Posterior vena cava (tissue), 2 donors: ENCODE results near the gene DLGAP1. TPM values are rescaled to one million over a fixed set of nuclear protein-coding genes. Genes with fewer than 3 reads are reported as not detected.
"Not testable (repeated sequence)": the region's sequence is repeated elsewhere in the genome, so short reads cannot be mapped to it uniquely, and the experiment has no call there.

Source experiments
- DNase-seq: peaks from one replicate; pipeline ENCODE4 v3.0.0-alpha.2; 2020; ENCODE audit warnings: low spot score
- intact Hi-C, 2 donors: fragments of 100-400 bp; cut with DNase I; formaldehyde crosslinking; loops; one replicate each; pipeline versions ENCODE4 v1.14.1 to v1.14.2; 2022 to 2023
- total RNA-seq, 2 donors: library from RNA; stranded (reverse); fragmentation: NEBNext Ultra II Directional; extraction: Animal tissue kit (Norgen Biotek cat#: 25700); gene quantifications; one replicate each; pipeline ENCODE4 v1.2.1, GENCODE V29; 2021
- donor health status: DM: yes; HTN: yes; CAD: no.
- donor health status: DM: yes; HTN: yes; CAD: no.

The DLGAP1 gene
- total RNA-seq, 2 donors from 2014 or later: 0.05 to 0.32 TPM

- intact Hi-C loops: no loop called here
- no peak for DNase-seq
Observed at GRCh38 chr18:3706279-3707097, 748.6 kb downstream of the DLGAP1 start.

DNA sequence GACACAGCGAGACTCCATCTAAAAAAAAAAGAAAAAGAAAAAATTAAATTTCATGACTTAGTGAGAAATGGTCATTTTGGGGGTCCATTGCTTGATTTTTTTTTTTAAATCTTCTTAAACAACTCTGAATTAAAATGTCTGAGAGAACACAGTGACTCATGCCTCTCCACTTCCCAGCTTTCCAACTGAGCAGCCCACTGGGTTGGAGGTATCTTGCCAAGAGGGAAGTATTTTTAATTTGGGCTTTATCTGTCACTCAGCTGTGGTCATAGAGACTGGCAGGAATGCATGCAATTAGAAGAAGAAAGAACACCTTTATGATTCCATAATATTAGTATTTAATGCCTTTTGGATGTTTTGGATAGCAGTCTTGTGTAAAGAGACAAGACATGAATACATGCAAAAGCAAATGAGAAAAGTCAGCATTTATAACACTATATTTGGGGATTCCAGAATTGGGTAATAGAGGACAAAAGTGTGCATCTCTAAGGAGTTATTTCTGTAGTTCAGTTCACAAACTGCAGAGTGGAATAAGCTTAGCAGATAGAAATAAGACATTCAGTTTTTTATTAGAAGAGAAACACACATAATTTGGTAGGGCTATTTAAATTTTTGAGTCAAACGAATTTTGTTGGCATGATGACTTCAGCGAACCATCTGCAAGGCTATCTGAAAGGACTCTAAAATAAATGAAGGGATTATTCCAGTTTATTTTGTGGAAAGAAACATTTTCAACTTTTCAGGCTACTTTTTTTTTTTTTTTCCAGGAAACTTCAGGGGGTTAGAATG lies 750.4 kb downstream of the DLGAP1 start:
- no peak for DNase-seq
- intact Hi-C loops: no loop called here

DNA sequence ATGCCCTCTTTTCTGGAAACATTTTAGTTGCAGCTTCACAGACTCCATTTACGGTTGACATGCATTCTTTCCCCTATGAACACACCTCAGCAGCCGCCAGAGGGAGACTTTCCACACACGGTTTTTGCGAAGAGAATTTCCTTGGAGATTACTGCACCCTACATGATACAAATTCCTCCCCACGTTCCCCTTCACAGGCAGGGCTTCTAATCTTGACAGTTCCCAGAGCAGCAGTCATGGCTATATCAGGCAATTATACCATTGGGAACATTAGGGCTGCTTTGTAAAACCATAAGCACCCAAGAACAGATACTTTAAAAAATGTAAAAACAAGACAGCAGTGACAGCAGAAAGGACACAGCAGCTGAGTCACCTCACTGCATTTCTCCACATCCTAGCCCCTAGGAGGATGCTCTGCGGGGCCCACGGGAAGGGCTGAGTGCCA lies 751.4 kb downstream of the DLGAP1 start:
- intact Hi-C loops: no loop called here
- no peak for DNase-seq

DNA sequence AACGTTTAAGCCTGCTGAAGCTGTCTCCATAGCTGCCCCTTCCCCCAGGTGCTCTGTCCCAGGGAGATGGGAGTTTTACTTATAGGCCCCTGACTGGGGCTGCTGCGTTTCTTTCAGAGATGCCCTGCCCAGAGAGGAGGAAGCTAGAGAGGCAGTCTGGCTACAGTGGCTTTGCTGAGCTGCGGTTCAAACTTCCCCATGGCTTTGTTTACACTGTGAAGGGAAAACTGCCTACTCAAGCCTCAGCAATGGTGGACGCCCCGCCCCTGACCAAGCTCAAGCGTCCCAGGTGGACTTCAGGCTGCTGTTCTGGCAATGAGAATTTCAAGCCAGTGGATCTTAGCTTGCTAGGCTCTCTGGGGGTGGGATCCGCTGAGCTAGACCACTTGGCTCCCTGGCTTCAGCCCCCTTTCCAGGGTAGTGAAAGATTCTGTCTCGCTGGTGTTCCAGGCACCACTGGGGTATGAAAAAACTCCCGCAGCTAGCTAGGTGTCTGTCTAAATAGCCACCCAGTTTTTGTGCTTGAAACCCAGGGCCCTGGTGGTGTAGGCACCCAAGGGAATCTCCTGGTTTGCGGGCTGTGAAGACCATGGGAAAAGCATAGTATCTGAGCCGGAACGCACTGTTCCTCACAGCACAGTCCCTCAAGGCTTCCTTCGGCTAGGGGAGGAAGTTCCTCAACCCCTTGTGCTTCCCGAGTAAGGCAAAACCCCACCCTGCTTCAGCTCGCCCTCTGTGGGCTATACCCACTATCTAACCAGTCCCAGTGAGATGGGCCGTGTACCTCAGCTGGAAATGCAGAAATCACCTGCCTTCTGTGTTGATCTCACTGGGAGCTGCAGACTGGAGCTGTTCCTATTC lies 755.2 kb downstream of the DLGAP1 start:
- DNase-seq, intact Hi-C loops: not testable (repeated sequence)

DNA sequence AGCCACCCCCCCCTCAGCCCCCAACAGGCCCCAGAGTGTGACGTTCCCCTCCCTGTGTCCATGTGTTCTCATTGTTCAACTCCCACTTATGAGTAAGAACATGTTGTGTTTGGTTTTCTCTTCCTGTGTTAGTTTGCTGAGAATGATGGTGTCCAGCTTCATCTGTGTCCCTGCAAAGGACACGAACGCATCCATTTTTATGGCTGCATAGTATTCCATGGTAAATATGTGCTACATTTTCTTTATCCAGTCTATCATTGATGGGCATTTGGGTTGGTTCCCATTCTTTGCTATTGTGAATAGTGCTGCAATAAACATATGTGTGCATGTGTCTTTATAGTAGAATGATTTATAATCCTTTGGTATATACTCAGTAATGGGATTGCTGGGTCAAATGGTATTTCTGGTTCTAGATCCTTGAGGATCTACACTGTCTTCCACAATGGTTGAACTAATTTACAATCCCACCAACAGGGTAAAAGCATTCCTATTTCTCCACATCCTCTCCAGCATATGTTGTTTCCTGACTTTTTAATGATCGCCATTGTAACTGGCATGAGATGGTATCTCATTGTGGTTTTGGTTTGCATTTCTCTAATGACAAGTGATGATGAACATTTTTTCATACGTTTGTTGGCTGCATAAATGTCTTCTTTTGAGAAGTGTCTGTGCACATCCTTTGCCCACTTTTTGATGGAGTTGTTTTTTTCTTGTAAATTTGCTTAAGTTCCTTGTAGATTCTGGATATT lies 760.9 kb downstream of the DLGAP1 start:
- intact Hi-C loops, DNase-seq: not testable (repeated sequence)

GRCh38 chr18:3693410-3693809 lies 761.7 kb downstream of the DLGAP1 start:
- DNase-seq: no peak
- intact Hi-C loops: no loop called here

GRCh38 chr18:3692691-3693090 lies 762.4 kb downstream of the DLGAP1 start:
- intact Hi-C loops: no loop called here
- no peak for DNase-seq

- intact Hi-C loops: no loop called here
Observed at GRCh38 chr18:3692113-3692621, 762.9 kb downstream of the DLGAP1 start.

DNA sequence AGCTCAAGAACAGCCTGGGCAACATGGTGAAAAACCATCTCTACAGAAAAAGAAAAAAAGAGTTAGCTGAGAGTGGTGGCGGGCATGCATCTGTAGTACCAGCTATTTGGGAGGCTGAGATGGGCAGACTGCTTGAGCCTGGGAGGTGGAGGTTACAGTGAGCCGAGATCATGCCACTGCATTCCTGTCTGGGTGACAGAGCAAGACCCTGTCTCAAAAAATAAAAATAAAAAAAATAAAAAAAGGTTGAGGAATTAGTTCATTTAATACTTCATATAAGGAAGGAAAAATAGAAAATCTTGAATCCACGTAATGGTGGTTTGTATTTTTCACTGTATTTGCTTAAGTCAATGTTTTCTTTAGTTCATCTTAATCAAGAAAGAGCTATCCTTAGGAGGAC lies 763.4 kb downstream of the DLGAP1 start:
- DNase-seq: no peak
- intact Hi-C loops: no loop called here

More at GRCh38 chr18:3692113-3692621, 762.9 kb downstream of the DLGAP1 start:
- DNase-seq: no peak

DNA sequence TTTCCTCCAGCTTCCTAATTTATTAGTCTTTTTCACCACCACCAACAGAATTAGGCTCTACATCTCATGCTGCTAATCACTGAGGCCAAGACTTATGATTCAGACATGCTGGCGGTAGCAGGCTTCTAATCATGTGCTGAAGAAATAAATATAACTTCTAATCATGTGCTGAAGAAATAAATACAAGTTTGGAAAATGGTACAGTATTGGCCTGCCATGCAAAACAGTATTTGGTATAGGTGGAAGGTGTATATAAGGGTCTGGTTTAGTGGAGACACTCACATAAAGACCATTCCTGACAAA lies 764.4 kb downstream of the DLGAP1 start:
- DNase-seq: no peak
- intact Hi-C loops: no loop called here

- DNase-seq: no peak
- intact Hi-C loops: no loop called here
Observed at GRCh38 chr18:3689986-3690763, 764.9 kb downstream of the DLGAP1 start.

- intact Hi-C loops: no loop called here
- DNase-seq: no peak
Observed at GRCh38 chr18:3689091-3689490, 766.0 kb downstream of the DLGAP1 start.

GRCh38 chr18:3688690-3689089 lies 766.4 kb downstream of the DLGAP1 start:
- DNase-seq: no peak
- intact Hi-C loops: no loop called here

- DNase-seq: no peak
- intact Hi-C loops: no loop called here
Observed at GRCh38 chr18:3683483-3683882, 771.6 kb downstream of the DLGAP1 start.

DNA sequence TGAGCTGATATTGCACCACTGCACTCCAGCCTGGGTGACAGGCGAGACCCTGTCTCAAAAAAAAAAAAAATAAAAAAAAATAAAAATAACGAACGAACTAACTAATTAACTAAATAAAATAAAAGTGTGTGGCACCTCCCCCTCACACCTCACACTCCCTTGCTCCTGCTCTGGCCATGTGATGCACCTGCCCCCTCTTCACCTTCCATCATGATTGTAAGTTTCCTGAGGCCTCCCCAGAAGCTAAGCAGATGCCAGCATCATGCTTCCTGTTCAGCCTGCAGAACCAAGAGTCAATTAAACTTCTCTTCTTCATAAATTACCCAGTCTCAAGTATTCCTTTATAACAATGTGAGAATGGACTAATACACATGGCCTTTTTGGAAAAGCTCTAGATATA lies 773.0 kb downstream of the DLGAP1 start:
- intact Hi-C loops: no loop called here

DNA sequence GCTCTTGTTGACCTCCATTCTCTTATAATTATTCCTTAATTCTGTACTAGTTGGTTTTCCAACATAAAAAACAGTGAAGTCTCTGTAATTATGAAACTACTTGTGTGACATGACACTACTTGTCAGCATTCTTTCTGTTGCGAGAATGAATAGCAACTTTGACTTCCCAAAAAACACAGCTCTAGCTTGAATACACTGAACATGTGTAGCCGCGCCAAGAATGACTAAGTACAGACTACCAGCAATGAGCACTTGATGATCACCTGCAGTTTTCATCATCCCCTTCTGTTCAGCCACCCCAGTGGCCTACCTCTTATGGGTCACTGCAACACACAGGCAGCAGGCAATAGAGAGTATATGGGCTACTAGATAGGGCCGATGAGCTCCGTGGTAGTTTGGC lies 775.9 kb downstream of the DLGAP1 start:
- DNase-seq: no peak
- intact Hi-C loops: no loop called here

More for the DNA sequence above, 773.0 kb downstream of the DLGAP1 start:
- no peak for DNase-seq

DNA sequence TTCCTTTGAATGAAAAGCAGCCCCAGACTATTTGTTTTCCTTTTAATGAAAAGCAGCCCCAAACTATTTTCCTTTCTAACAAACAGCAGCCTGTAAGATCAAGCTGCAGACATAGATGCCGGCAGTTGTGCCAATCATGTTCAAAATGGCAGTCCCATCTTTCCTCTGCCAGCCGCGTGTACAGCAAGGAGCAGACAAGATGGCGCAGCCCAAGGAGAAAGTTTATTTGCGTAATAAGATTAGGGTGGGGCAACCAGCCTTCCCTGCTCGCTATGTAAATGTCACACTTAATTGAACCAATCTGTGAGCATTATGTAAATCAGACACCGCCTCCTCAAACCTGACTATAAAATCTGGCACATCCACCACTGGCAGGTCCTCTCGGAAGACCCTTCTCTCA lies 779.1 kb downstream of the DLGAP1 start:
- DNase-seq: no peak

DNA sequence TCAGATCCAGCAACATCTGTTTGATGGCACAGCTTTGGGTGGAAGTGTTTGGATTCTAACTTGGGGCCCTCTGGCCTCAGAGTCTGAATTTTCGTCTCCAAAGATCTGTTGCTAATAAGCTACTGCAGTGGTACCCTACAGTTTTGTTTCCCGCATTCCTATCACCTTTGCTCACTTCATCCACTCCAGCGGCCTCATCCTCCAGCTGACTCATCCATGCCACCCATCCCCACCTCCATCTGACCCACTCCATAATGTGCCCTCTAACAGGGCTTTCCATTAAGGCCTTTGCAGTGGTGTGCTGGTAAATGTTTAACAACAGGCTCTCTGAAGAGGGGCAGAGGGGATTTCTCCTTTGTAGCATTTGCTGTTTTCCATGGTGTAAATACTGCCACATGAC lies 779.7 kb downstream of the DLGAP1 start:
- intact Hi-C loops: no loop called here
- no peak for DNase-seq

More for the DNA sequence above, 779.1 kb downstream of the DLGAP1 start:
- intact Hi-C loops: no loop called here
